Measurements from ENCODE around the gene WDR64.

The WDR64 gene

DNA sequence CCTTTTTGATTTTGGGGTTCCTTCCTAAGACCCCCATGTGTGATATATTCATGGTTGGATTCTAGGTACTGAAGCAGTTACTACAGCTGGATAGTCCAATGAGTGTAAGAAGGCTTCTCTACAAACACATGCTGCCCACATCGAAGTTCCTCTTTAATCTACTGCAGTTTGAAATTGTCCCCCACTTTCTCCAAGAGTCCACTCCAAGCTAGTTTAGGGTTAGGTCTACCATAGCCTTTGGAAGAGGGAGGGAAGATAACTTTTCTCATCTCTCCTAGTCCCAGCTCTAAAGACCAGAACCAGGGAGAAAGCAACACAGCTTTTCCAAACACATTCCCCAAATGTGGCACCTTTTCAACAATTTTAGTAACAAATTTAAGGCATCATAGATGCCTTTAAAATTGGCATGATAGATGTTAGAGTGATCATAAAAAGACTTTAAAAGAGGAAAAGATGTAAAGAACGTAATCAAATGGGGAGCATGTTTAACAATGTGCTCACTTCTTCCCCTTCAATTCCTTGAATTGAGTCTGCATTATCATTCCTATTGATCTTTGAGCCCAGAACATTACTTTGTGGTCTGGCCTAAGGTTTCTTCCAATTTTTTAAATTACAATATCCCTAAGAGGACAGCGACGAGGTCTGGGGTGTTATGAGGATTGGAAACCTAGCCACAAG lies 194.9 kb downstream of the WDR64 start:
- DNase-seq: no peak

DNA sequence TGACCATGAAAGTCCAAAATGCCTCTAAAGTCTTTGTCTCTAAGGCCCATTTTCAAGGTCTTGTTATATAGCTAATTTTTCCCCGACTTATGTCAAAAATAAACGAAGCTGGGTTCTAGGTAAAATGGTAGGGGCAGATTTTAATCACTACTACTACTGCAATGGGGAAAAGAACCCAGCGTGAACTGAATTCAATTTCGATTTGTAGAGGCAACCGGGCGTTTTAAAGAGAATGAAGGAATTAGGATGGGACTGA lies 195.4 kb downstream of the WDR64 start:
- DNase-seq: no peak

DNA sequence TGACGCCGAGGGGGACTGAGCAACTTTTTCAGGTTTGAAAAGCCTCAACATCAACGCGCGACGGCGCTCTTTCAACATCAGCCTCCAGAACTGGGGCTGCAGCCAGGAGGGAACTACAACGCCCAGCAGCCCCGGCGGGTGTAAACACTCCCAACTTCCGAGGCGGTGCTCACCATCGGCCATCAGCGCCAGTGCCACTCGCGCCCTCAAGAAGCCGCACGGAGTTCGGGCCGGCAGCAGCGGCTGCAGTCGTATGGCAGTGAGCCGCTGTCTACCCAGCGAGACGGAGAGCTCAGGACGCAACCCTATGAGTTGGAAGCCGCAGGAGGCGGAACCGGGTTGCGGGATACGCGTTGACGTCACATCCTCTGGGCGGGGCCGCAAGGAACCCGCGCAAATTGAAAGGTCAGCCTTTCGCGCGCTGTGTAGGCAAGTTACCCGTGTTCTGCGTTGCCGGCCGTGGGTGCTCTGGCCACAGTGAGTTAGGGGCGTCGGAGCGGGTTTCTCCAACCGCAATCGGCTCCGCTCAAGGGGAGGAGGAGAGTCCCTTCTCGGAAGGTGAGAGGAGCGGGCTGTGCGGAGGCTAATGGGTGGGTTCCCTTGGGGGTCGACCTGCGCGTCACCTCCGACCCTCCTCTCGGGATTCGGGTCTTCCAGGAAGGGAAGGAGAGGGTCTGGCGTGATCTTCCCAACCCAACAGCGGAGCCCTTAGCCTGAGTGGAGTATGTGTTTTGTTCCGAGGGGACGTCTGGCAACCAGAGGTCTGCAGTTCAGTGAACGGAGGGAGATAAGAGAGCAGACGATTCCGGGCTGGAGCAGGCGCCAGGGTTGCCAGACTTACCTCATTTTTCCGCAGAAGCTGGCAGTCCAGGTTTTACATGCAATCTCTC lies 196.0 kb downstream of the WDR64 start, which contains the start of gene EXO1:
Gene EXO1 (plus strand): TSS at position 409 of the 890 bp plus-strand sequence. CDS start 2,222 bp downstream, outside the sequence.
- DNase-seq: peak; percentile 97

DNA sequence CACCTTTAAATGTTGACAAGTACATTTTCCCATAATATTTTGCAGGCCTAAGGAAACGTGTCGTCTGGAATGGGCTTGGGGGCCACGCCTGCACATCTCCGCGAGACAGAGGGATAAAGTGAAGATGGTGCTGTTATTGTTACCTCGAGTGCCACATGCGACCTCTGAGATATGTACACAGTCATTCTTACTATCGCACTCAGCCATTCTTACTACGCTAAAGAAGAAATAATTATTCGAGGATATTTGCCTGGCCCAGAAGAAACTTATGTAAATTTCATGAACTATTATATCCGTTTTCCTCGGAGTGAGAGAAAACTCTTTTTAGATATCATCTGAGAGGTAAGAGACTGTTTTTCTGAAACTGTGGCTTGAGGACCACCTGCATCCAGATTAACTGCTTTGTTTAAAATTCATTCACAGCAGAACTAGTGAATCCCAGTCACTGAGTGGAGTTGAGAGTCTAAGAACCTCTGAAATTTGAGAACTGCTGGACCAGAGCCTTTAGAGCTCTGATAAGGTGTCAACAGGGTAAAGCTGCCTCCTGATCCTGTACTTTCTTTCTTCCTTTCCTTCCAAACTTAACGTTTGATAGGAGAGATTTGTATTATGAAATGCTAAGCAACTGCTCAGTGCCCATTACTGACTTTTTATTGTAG lies 196.7 kb downstream of the WDR64 start:
- no peak for DNase-seq

DNA sequence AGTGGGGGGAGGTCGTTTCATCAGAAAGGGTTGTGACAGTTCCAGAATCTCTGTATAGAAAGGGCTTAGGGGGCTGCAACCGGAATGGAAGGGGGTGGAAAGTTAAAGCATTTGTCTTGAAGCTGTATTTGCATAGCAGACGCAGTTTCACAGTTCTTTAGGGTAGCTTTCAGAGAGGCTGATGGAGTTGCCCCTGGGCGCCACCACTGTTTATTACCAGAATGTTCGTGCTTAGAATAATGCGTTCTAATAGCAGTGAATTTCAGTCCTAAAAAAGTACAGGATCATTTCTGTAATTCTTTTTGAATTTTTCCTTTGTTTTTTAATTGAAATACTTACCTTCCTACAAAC lies 197.2 kb downstream of the WDR64 start:
- no peak for DNase-seq

Data from DMS53 (cell line).